Muscle of arm (tissue), 12 donors: ENCODE results near the gene MDM1. TPM values are rescaled to one million over a fixed set of nuclear protein-coding genes. Genes with fewer than 3 reads are reported as not detected.

ENCODE experiments used
- DNase-seq: peaks from one replicate; pipeline ENCODE4 v3.0.0-alpha.2; 2013
- polyA plus RNA-seq, 12 donors: library from polyadenylated mRNA; unstranded; fragments of 120-200 nt; gene quantifications; one replicate each; pipeline ENCODE4 v1.2.1, GENCODE V29; 2013; ENCODE audit not compliant: insufficient read length in 12 of 12

MDM1 gene
- polyA plus RNA-seq, 12 donors: 7.2 to 27.7 (median 17.2) TPM; not detected in 1

- DNase-seq: no peak
Measured at GRCh38 chr12:68326716-68327115, 5.4 kb downstream of the MDM1 start.

- DNase-seq: no peak
Measured at GRCh38 chr12:68325966-68326365, 6.2 kb downstream of the MDM1 start.

GRCh38 chr12:68324531-68324930, 7.6 kb downstream of the MDM1 start:
- no peak for DNase-seq

- DNase-seq: no peak
Measured at GRCh38 chr12:68321140-68321539, 11.0 kb downstream of the MDM1 start.

GRCh38 chr12:68319988-68320623, 12.1 kb downstream of the MDM1 start:
- no peak for DNase-seq

GRCh38 chr12:68317047-68317667, 15.0 kb downstream of the MDM1 start:
- DNase-seq: peak; percentile 45

GRCh38 chr12:68310370-68310769, 21.8 kb downstream of the MDM1 start:
- no peak for DNase-seq

- no peak for DNase-seq
Measured at GRCh38 chr12:68306564-68306963, 25.6 kb downstream of the MDM1 start.

- DNase-seq: no peak
Measured at GRCh38 chr12:68305278-68305677, 26.9 kb downstream of the MDM1 start.

GRCh38 chr12:68304626-68305025, 27.5 kb downstream of the MDM1 start:
- no peak for DNase-seq

GRCh38 chr12:68303850-68304249, 28.3 kb downstream of the MDM1 start:
- DNase-seq: no peak

GRCh38 chr12:68297929-68298328, 34.2 kb downstream of the MDM1 start:
- no peak for DNase-seq

GRCh38 chr12:68294251-68294650, 37.9 kb downstream of the MDM1 start:
- DNase-seq: peak; percentile 17

GRCh38 chr12:68293347-68293746, 38.8 kb downstream of the MDM1 start:
- DNase-seq: no peak

- no peak for DNase-seq
Measured at GRCh38 chr12:68292151-68292943, 39.8 kb downstream of the MDM1 start.

GRCh38 chr12:68291396-68292036, 40.6 kb downstream of the MDM1 start:
- DNase-seq: no peak

GRCh38 chr12:68290126-68290525, 42.0 kb downstream of the MDM1 start:
- no peak for DNase-seq

- no peak for DNase-seq
Measured at GRCh38 chr12:68287106-68287505, 45.1 kb downstream of the MDM1 start.

GRCh38 chr12:68286396-68286795, 45.8 kb downstream of the MDM1 start:
- DNase-seq: no peak

- no peak for DNase-seq
Measured at GRCh38 chr12:68285541-68285940, 46.6 kb downstream of the MDM1 start.

GRCh38 chr12:68281322-68282077, 50.7 kb downstream of the MDM1 start:
- DNase-seq: no peak

- DNase-seq: no peak
Measured at GRCh38 chr12:68280240-68280639, 51.9 kb downstream of the MDM1 start.
